Measurements from ENCODE around the gene PTGS1. TPM values are rescaled to one million over a fixed set of nuclear protein-coding genes. Genes with fewer than 3 reads are reported as not detected.
"Not testable (repeated sequence)": the region's sequence is repeated elsewhere in the genome, so short reads cannot be mapped to it uniquely, and the experiment has no call there.

The PTGS1 gene
- total and polyA plus RNA-seq, 5 donors, result 4.5 to 29.2 (median 16.6) TPM

GRCh38 chr9:122397749-122398148, 26.9 kb downstream of the PTGS1 start:
- Histone ChIP-seq H3K27ac (ENCODE audit: low read length) (no peak overlapping the region), H3K4me3 (ENCODE audit: low read length) (no peak overlapping the region), H3K9me3 (ENCODE audit: control insufficient read depth, low read length) (no peaks in the 10 kb centered on the region), H3K27me3 (ENCODE audit: control insufficient read depth, insufficient read depth) (no peaks in the 10 kb centered on the region), H3K4me1 (ENCODE audit: control insufficient read depth, insufficient read depth, low read length) (no peaks in the 10 kb centered on the region)
- WGBS, result 96% methylated on average over 2 of the region's 2 CpGs
- ATAC-seq, result no peak
- DNase-seq, result no peak
- intact Hi-C loops (cut with DNase I), result no loop called here

GRCh38 chr9:122398371-122398924, 27.6 kb downstream of the PTGS1 start:
- intact Hi-C loops (cut with DNase I), result no loop called here
- Histone ChIP-seq H3K4me3 (ENCODE audit: low read length) (no peak overlapping the region), H3K9me3 (ENCODE audit: control insufficient read depth, low read length) (no peaks in the 10 kb centered on the region), H3K4me1 (ENCODE audit: control insufficient read depth, insufficient read depth, low read length) (no peaks in the 10 kb centered on the region), H3K27me3 (ENCODE audit: control insufficient read depth, insufficient read depth) (no peaks in the 10 kb centered on the region), H3K27ac (ENCODE audit: low read length) (no peak overlapping the region)
- 86% methylated on average over 3 of the region's 3 CpGs for WGBS
- no peak for ATAC-seq
- DNase-seq, result no peak

GRCh38 chr9:122401896-122402295, 31.1 kb downstream of the PTGS1 start:
- intact Hi-C loops (cut with DNase I), result no loop called here
- ATAC-seq (no peak), DNase-seq (no peak)
- Histone ChIP-seq H3K9me3 (ENCODE audit: control insufficient read depth, low read length) (no peaks in the 10 kb centered on the region), H3K4me3 (ENCODE audit: low read length) (no peak overlapping the region), H3K4me1 (ENCODE audit: control insufficient read depth, insufficient read depth, low read length) (no peaks in the 10 kb centered on the region), H3K27ac (ENCODE audit: low read length) (no peak overlapping the region), H3K27me3 (ENCODE audit: control insufficient read depth, insufficient read depth) (no peaks in the 10 kb centered on the region)
- 88% methylated on average over 8 of the region's 8 CpGs for WGBS

GRCh38 chr9:122402403-122402871, 31.6 kb downstream of the PTGS1 start:
- intact Hi-C loops (cut with DNase I), result no loop called here
- 22% methylated on average over 3 of the region's 3 CpGs for WGBS
- peak; percentile 66 to 88 for ATAC-seq

GRCh38 chr9:122402874-122403273, 32.0 kb downstream of the PTGS1 start:
- H3K4me1 ChIP-seq (ENCODE audit: control insufficient read depth, insufficient read depth, low read length), result no peaks in the 10 kb centered on the region
- DNase-seq (no peak), ATAC-seq (no peak)
- intact Hi-C loops (cut with DNase I), result no loop called here
- no peak overlapping the region for H3K4me3 ChIP-seq (ENCODE audit: low read length)
- no peak overlapping the region for H3K27ac ChIP-seq (ENCODE audit: low read length)
- 80% methylated on average over 3 of the region's 3 CpGs for WGBS
- no peaks in the 10 kb centered on the region for H3K27me3 ChIP-seq (ENCODE audit: control insufficient read depth, insufficient read depth)
- no peaks in the 10 kb centered on the region for H3K9me3 ChIP-seq (ENCODE audit: control insufficient read depth, low read length)

More at GRCh38 chr9:122402403-122402871, 31.6 kb downstream of the PTGS1 start:
- H3K27me3 ChIP-seq (ENCODE audit: control insufficient read depth, insufficient read depth), result no peaks in the 10 kb centered on the region
- H3K9me3 ChIP-seq (ENCODE audit: control insufficient read depth, low read length), result no peaks in the 10 kb centered on the region
- no peak overlapping the region for H3K27ac ChIP-seq (ENCODE audit: low read length)
- H3K4me3 ChIP-seq (ENCODE audit: low read length), result no peak overlapping the region
- no peak for DNase-seq
- H3K4me1 ChIP-seq (ENCODE audit: control insufficient read depth, insufficient read depth, low read length), result no peaks in the 10 kb centered on the region

- ATAC-seq, result no peak
- DNase-seq, result no peak
- intact Hi-C loops (cut with DNase I), result no loop called here
- 70% methylated on average over 6 of the region's 6 CpGs for WGBS
- H3K9me3 ChIP-seq (ENCODE audit: control insufficient read depth, low read length), result no peaks in the 10 kb centered on the region
- H3K27ac ChIP-seq (ENCODE audit: low read length), result no peak overlapping the region
- H3K4me3 ChIP-seq (ENCODE audit: low read length), result no peak overlapping the region
- H3K4me1 ChIP-seq (ENCODE audit: control insufficient read depth, insufficient read depth, low read length), result no peaks in the 10 kb centered on the region
- no peaks in the 10 kb centered on the region for H3K27me3 ChIP-seq (ENCODE audit: control insufficient read depth, insufficient read depth)
Measured at GRCh38 chr9:122403381-122404000, 32.7 kb downstream of the PTGS1 start.

GRCh38 chr9:122405304-122406069, 34.7 kb downstream of the PTGS1 start:
- H3K9me3 ChIP-seq (ENCODE audit: control insufficient read depth, low read length); DNase-seq; intact Hi-C loops (cut with DNase I); ATAC-seq; H3K27me3 ChIP-seq (ENCODE audit: control insufficient read depth, insufficient read depth); H3K27ac ChIP-seq (ENCODE audit: low read length); H3K4me1 ChIP-seq (ENCODE audit: control insufficient read depth, insufficient read depth, low read length); H3K4me3 ChIP-seq (ENCODE audit: low read length): not testable (repeated sequence)
- WGBS, result 83% methylated on average over 15 of the region's 15 CpGs

GRCh38 chr9:122406070-122406890, 35.5 kb downstream of the PTGS1 start:
- Histone ChIP-seq H3K4me1 (ENCODE audit: control insufficient read depth, insufficient read depth, low read length) (no peaks in the 10 kb centered on the region), H3K27ac (ENCODE audit: low read length) (no peak overlapping the region), H3K9me3 (ENCODE audit: control insufficient read depth, low read length) (no peaks in the 10 kb centered on the region), H3K4me3 (ENCODE audit: low read length) (no peak overlapping the region), H3K27me3 (ENCODE audit: control insufficient read depth, insufficient read depth) (no peaks in the 10 kb centered on the region)
- intact Hi-C loops (cut with DNase I), result no loop called here
- no peak for ATAC-seq
- WGBS, result 72% methylated on average over 61 of the region's 61 CpGs
- DNase-seq, result no peak

GRCh38 chr9:122414108-122414507, 43.3 kb downstream of the PTGS1 start:
- intact Hi-C loops (cut with DNase I); H3K27me3 ChIP-seq (ENCODE audit: control insufficient read depth, insufficient read depth); H3K27ac ChIP-seq (ENCODE audit: low read length); DNase-seq; H3K4me3 ChIP-seq (ENCODE audit: low read length); ATAC-seq; H3K4me1 ChIP-seq (ENCODE audit: control insufficient read depth, insufficient read depth, low read length); H3K9me3 ChIP-seq (ENCODE audit: control insufficient read depth, low read length): not testable (repeated sequence)
- 76% methylated on average over 7 of the region's 7 CpGs for WGBS

GRCh38 chr9:122418016-122418415, 47.2 kb downstream of the PTGS1 start:
- ATAC-seq (no peak), DNase-seq (no peak)
- Histone ChIP-seq H3K27me3 (ENCODE audit: control insufficient read depth, insufficient read depth) (no peaks in the 10 kb centered on the region), H3K4me1 (ENCODE audit: control insufficient read depth, insufficient read depth, low read length) (no peaks in the 10 kb centered on the region), H3K27ac (ENCODE audit: low read length) (no peak overlapping the region), H3K9me3 (ENCODE audit: control insufficient read depth, low read length) (peaks cover 4% of the 10 kb centered on the region), H3K4me3 (ENCODE audit: low read length) (no peak overlapping the region)
- intact Hi-C loops (cut with DNase I), result no loop called here

GRCh38 chr9:122420315-122420714, 49.5 kb downstream of the PTGS1 start:
- ATAC-seq (no peak), DNase-seq (no peak)
- no peak overlapping the region for H3K27ac ChIP-seq (ENCODE audit: low read length)
- H3K4me3 ChIP-seq (ENCODE audit: low read length), result no peak overlapping the region
- intact Hi-C loops (cut with DNase I), result no loop called here
- peaks cover 4% of the 10 kb centered on the region for H3K9me3 ChIP-seq (ENCODE audit: control insufficient read depth, low read length)
- H3K27me3 ChIP-seq (ENCODE audit: control insufficient read depth, insufficient read depth), result no peaks in the 10 kb centered on the region
- 78% methylated on average over 3 of the region's 3 CpGs for WGBS
- no peaks in the 10 kb centered on the region for H3K4me1 ChIP-seq (ENCODE audit: control insufficient read depth, insufficient read depth, low read length)

Measured in right cardiac atrium (tissue), 5 donors.